Stromal cell of bone marrow (primary cell): ENCODE data around the gene ZNF283.

Experiments
- DNase-seq: peaks from one replicate; pipeline ENCODE4 v3.0.0-alpha.2; 2012; ENCODE audit warnings: low read depth

Gene ZNF283

DNA sequence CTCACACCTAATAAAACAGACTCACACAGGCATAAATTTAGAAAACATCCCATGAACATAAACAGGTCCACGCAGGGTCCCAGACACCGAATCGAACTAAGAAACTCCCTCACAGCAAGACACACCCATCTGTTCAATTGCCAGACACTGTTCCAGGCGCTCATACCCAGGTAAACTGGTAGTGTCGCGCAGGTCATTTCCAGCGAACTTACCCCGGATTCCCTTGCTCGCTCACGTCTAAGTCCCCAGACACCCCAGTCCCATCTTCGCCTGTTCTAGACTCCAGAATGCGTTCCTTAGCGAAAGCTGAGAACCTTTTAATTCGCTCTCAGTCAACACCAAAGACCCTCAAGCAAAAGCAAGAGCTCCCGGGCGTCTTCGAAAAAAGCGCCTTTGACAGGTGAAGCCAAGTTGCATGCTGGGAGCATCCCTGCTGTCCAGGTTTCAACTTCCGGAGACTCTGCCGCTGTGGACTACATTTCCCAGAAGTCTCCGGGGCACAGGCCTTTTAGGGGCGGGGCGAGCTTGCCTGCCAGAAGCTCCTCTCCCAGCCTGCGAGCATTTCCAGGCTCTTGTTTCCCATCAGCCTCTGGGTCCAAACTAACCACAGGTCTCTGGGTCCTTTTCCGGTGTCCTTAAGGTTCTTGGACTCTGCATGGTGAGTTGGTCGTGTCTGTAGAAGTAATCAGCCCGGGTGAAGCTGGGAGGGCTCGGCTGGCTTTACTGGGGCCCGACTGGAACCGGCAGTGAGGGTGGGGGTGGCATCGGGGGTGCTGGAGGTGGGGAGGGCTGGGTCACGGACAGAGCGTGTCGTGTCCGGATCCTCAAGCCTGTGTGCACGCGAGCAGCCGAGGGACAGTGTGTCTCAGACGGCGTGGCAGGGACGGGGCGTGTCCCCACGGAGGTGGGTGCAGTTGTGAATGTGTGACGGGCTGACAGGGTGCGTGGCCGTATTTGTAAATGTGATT is at the start of gene ZNF283:
Gene ZNF283, plus strand, starts transcription at position 535 of the 968 bp plus-strand sequence. CDS start 6,184 bp downstream, outside the sequence.
- peak; percentile 79 for DNase-seq

DNA sequence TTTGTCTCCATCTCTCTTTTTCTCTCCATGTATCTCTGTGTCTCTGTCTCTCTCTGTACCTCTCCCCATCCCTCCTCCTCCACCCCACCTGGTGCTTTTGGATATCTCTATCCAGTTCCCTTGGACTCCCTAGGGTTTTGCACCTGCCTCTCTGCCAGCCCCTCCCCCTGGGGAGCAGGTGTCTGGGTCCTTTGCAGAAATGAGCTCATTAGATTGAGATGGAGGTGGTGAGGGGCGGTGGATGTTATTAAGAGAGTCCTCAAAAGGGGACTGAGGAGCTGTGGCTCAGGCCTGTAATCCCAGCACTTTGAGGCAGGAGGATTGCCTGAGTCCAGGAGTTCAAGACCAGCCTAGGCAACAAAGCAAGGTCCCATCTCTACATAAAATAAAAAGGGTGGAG is 48.5 kb upstream of the ZNF283 start:
- no peak for DNase-seq

- no peak for DNase-seq
Measured at GRCh38 chr19:43779147-43779819, 47.8 kb upstream of the ZNF283 start.

DNA sequence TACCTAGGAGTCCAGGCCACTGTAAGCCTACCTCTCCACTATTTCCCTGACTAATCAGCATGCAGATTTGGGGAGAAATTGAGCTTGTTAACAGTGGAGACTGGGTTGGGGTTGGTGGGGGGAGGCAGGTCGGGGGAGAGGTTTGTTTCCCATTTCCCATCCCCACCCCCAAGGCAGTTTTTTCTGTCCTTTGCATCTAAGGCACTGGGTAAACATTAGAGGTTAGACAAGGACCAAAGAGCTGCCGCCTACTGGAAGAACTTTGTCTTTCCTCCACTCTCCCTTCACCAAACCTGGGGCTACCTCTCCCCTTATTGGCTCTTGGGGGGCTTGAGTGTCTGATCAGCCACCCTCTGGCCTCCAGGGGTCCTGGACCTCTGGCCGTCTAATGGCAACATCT is 47.3 kb upstream of the ZNF283 start:
- DNase-seq, result no peak

DNA sequence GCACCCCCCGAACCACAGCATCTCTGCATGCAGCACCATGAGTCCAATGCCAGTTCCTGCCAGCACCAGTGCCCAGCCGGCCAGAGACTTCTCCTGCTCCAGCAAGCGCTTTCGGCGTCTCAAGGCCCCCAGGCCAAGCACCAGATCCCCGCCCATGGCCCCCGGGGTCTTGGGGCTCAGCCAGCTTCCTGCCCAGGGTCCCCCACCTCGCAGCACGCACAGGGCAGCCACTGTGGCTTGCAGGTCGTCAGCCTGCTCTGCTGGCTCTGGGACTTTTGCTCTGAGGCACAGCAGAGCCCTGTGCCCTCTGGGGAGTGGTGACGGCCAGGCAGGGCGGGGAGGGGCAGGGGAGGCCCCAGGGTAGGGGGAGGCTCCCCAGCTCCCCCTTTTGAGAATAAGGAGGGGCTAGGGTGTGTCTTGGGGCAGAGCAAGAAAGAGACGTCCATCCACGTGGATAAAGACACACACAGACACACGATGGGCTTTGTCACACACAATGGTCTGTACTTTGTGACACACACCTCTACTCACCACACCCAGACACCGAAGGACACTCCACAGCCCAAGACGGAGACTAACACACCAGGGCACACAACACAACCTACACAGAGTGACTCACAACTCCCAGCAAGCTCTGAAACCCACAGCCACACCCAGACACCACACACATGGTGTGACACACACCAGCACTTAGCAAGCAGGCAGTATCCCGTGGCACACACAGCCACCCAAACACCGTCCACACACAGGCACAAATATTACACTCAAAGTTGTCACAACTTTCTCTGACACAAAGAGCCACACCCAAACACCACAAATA is 46.2 kb upstream of the ZNF283 start, which contains the start of gene KCNN4:
Gene KCNN4, minus strand, starts transcription at position 268 of the 820 bp plus-strand sequence. Its CDS starts 112 bp downstream, at position 156.
- DNase-seq, result peak; percentile 62

GRCh38 chr19:43781630-43782310 is 45.4 kb upstream of the ZNF283 start:
- DNase-seq, result no peak

DNA sequence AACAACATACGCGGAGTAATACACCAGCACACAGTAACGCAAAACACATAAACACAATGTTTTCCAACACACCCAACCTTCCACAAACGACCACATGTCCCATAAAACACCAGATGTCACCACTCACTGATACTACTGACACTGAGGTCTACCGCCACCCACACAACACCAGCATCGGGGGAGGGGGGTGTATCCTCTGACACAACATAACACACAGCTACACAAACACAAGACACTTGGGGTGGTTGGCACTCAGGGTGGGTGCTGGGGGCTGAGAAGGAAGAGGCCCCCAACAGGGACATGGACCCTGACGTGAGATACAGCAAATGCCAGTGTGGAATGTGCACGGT is 44.8 kb upstream of the ZNF283 start:
- no peak for DNase-seq

GRCh38 chr19:43782689-43783231 is 44.4 kb upstream of the ZNF283 start:
- no peak for DNase-seq

GRCh38 chr19:43783636-43784035 is 43.5 kb upstream of the ZNF283 start:
- DNase-seq, result no peak

DNA sequence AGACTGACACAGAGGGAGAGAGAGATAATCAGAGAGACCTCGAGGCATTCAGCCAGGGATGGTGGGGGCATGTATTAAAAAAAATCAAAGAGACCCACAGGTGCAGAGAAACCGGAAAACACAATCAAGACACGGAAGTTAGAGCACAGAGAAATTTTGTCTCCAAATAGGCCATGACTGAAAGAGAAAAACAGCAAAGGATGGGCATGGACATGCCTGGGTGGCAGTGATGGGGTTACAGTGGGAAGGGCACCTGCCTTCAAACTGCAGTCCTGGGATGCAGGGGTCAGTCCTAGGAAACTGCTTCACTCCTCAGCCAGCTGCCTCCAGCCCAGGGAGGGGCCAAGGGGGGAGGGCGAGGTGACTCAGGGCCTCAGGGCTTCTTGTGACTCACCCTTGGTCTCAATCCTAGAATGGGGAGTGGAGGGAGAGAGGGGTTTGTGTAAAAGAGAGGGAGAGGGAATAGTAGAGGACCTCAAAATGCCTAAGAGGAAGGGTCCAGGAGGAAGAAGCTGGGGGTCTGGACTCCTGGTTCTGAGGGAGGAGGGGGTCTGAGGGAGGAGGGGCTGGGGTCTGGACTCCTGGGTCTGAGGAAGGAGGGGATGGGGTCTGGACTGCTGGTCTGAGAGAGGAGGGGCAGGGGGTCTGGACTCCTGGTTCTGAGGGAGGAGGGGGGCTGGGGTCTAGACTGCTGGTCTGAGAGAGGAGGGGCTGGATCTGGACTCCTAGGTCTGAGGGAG is 42.7 kb upstream of the ZNF283 start:
- peak; percentile 83 for DNase-seq

GRCh38 chr19:43784981-43785808 is 41.9 kb upstream of the ZNF283 start:
- peak; percentile 66 for DNase-seq

GRCh38 chr19:43786665-43787064 is 40.5 kb upstream of the ZNF283 start:
- DNase-seq, result no peak

DNA sequence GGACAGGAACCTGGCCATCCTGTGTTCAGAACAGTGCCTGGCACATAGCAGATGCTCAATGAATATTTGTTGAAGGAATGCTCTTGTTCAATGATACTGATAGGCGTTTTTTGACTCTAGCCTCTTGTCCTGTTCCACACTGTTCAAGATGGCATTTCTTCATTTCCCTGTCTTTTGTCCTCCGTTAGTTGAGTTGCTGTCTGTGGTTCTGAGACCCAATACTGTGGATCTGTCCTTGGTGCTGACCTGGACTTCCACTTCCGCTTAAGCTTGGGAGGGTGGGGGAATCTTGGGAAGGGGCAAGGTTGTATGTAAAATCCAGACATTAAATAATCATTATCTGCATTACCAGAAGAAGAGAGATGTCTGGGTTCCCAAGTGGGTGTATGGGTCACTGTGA is 38.1 kb upstream of the ZNF283 start:
- DNase-seq, result no peak

- no peak for DNase-seq
Measured at GRCh38 chr19:43790587-43790986, 36.5 kb upstream of the ZNF283 start.

DNA sequence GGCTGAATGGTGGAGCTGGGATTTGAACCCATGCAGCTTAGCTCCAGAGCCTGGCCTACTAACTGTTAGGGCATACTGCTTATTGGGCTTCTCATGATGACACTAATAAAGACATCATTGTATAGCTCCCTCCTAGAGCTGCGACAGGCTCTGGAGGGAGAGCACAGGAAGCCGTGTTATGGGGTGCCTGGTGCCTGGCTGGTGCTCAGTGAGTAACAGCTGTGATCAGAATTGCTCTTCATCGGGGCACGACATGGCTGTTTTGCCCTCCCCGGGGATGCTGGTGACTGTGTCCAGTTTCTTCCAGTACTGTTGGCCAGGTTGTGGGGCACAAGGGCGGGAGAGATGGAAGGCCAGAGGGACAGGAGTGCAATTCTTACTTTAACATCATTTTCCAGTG is 30.0 kb upstream of the ZNF283 start:
- DNase-seq, result no peak

GRCh38 chr19:43797556-43797955 is 29.6 kb upstream of the ZNF283 start:
- no peak for DNase-seq

DNA sequence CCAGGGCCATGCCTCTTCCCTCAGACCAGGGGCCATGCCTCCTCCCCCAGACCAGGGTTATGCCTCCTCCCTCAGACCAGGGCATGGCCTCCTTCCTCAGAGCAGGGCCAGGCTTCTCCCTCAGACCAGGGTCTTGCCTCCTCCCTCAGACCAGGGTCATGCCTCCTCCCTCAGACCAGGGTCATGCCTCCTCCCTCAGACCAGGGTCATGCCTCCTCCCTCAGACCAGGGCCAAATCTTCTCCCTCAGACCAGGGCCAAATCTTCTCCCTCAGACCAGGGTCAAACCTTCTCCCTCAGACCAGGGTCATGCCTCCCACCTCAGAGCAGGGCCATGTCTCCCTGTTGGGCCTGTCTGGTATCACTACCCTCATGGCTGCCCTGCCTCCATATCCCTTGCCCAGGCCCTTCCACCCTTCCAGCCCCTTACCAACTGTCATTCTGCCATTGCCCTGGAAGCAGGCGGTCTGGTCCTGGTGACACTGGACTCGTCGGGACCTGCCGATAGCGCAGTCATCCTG is 29.0 kb upstream of the ZNF283 start:
- DNase-seq, result no peak

DNA sequence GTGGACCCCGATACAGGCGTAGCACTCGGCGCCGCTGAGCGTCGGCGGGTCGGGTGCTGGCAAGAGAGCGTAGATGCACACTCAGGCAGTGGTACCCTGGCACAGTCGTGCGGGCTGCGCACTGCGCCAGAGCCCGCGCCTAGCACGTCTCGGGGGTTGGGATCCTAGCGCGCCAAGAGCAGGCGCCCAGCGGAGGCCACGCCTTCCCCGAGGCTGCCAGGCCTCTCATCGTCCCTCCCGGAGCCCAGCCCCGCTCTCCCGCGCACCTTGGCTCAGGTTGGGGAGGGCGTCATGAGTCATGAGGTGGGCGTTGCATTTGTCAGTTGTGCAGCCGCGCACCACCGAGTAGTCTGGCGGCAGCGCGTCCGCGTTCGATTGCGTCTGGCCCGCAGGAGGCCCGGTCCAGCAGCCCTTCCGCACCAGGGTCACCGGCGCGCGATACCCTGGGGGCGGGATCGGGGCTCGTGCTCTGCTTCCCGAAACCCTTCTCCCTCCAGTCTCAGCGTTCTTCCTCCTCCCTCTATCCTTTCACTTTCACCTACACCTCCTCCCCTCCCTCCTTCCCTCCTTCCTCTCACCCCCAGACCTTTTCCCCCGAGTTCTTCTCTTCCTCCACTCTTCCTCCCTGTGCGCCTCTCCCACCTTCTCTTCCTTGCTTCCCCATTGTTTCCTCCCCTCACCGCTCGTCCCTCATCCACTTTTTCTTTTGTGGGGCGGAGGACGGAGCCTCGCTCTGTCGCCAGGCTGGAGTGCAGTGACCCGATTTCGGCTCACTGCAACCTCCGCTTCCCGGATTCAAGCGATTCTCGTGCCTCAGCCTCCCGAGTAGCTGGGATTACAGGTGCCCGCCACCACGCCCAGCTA is 28.3 kb upstream of the ZNF283 start:
- DNase-seq, result no peak
